Measurements from ENCODE around the gene TLCD3A.

DNA sequence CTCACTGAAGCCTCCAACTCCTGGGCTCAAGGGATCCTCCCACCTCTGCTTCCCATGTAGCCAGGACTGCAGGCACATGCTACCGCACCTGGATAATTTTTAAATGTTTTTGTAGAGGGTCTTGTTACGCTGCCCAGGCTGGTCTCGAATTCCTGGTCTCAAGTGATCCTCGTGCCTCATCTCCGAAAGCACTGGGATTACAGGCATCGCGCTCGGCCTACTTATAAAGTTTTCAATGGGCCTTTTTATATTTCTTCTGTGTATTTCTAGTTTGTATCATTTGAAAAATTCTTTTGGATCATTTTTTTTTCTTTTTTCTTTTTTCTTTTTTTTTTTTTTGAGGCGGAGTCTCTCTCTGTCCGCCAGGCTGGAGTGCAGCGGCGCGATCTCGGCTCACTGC lies 7.3 kb upstream of the TLCD3A start:
- TF ChIP-seq, protein P1, sequence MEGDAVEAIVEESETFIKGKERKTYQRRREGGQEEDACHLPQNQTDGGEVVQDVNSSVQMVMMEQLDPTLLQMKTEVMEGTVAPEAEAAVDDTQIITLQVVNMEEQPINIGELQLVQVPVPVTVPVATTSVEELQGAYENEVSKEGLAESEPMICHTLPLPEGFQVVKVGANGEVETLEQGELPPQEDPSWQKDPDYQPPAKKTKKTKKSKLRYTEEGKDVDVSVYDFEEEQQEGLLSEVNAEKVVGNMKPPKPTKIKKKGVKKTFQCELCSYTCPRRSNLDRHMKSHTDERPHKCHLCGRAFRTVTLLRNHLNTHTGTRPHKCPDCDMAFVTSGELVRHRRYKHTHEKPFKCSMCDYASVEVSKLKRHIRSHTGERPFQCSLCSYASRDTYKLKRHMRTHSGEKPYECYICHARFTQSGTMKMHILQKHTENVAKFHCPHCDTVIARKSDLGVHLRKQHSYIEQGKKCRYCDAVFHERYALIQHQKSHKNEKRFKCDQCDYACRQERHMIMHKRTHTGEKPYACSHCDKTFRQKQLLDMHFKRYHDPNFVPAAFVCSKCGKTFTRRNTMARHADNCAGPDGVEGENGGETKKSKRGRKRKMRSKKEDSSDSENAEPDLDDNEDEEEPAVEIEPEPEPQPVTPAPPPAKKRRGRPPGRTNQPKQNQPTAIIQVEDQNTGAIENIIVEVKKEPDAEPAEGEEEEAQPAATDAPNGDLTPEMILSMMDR (conservative IDR thresholded peaks at IDR 0.05; ENCODE audit: low read depth, low read length) = no peak
- no peak for TF ChIP-seq EZH2 (IDR thresholded peaks at IDR 0.05; ENCODE audit: low read length, unreplicated experiment)
- no peak for TF ChIP-seq EZH2phosphoT487 (IDR thresholded peaks at IDR 0.05; ENCODE audit: borderline replicate concordance, low read length)
